ENCODE measurements around the gene RAB15. TPM values are rescaled to one million over a fixed set of nuclear protein-coding genes. Genes with fewer than 3 reads are reported as not detected.
A peak's percentile ranks its signal among the peaks of the same experiment; 100 is the strongest.

Gene RAB15
- total and polyA plus RNA-seq, 12 donors = 0.95 to 8.9 (median 3.7) TPM

- Histone ChIP-seq H3K27me3 (no peaks in the 10 kb centered on the region), H3K4me1 (replicated peaks in 1 of 2) (peaks cover 16 to 35% of the 10 kb centered on the region in 2 donors), H3K36me3 (replicated peaks in 1 of 2) (no peaks in the 10 kb centered on the region), H3K27ac (no peak overlapping the region), H3K4me3 (no peak overlapping the region), H3K9me3 (replicated peaks in 1 of 3) (no peaks in the 10 kb centered on the region)
- intact Hi-C loops (cut with DNase I) = no loop called here
- TF ChIP-seq POLR2A (IDR thresholded peaks at IDR 0.05) = no peak
- TF ChIP-seq CTCF (IDR thresholded peaks at IDR 0.05) = no peak
- 85 to 88% (median 86%) methylated on average over 6 of the region's 6 CpGs for WGBS, 4 donors
- no peak for DNase-seq
Measured at GRCh38 chr14:65001723-65002122, 29.6 kb upstream of the RAB15 start.

- Histone ChIP-seq H3K9me3 (replicated peaks in 1 of 3) (no peaks in the 10 kb centered on the region), H3K36me3 (replicated peaks in 1 of 2) (no peaks in the 10 kb centered on the region), H3K27me3 (no peaks in the 10 kb centered on the region), H3K27ac (no peak overlapping the region), H3K4me1 (replicated peaks in 1 of 2) (peaks cover 11 to 28% of the 10 kb centered on the region in 2 donors), H3K4me3 (no peak overlapping the region)
- intact Hi-C loops (cut with DNase I) = no loop called here
- no peak for DNase-seq
- WGBS, 4 donors = 91 to 95% (median 93%) methylated on average over 6 of the region's 6 CpGs
- no peak for TF ChIP-seq CTCF (IDR thresholded peaks at IDR 0.05)
- TF ChIP-seq POLR2A (IDR thresholded peaks at IDR 0.05) = no peak
Measured at GRCh38 chr14:65000898-65001591, 28.9 kb upstream of the RAB15 start.

GRCh38 chr14:64998455-64998931 lies 26.4 kb upstream of the RAB15 start:
- DNase-seq = no peak
- H3K27ac ChIP-seq = peak overlapping the region in 1 of 5 donors; percentile 25
- TF ChIP-seq CTCF (IDR thresholded peaks at IDR 0.05) = no peak
- no peak for TF ChIP-seq POLR2A (IDR thresholded peaks at IDR 0.05)
- intact Hi-C loops (cut with DNase I) = no loop called here
- peaks cover 11 to 18% of the 10 kb centered on the region in 2 donors for H3K4me1 ChIP-seq (replicated peaks in 1 of 2)
- H3K36me3 ChIP-seq (replicated peaks in 1 of 2) = no peaks in the 10 kb centered on the region
- H3K9me3 ChIP-seq (replicated peaks in 1 of 3) = no peaks in the 10 kb centered on the region
- no peaks in the 10 kb centered on the region for H3K27me3 ChIP-seq
- H3K4me3 ChIP-seq = no peak overlapping the region

GRCh38 chr14:64997108-64997794 lies 25.1 kb upstream of the RAB15 start:
- H3K27ac ChIP-seq = no peak overlapping the region
- no peak overlapping the region for H3K4me3 ChIP-seq
- no peaks in the 10 kb centered on the region for H3K27me3 ChIP-seq
- 93 to 97% (median 94%) methylated on average over 7 of the region's 7 CpGs for WGBS, 4 donors
- DNase-seq = no peak
- intact Hi-C loops (cut with DNase I) = no loop called here
- H3K4me1 ChIP-seq (replicated peaks in 1 of 2) = peaks cover 11 to 31% of the 10 kb centered on the region in 2 donors
- H3K36me3 ChIP-seq (replicated peaks in 1 of 2) = no peaks in the 10 kb centered on the region
- H3K9me3 ChIP-seq (replicated peaks in 1 of 3) = no peaks in the 10 kb centered on the region
- no peak for TF ChIP-seq CTCF (IDR thresholded peaks at IDR 0.05)
- TF ChIP-seq POLR2A (IDR thresholded peaks at IDR 0.05) = no peak
